ENCODE data around the gene ARID3B. TPM values are rescaled to one million over a fixed set of nuclear protein-coding genes. Genes with fewer than 3 reads are reported as not detected.

The ARID3B gene
- total and polyA plus RNA-seq, 2 of the 13 experiments (the other 11 are each of a cell fraction or from before 2014, with no cell fraction given), result 5.3 to 12.8 TPM

- H3K27ac ChIP-seq (ENCODE audit: extremely low read length, insufficient read depth, low read length), result no peak overlapping the region
- peaks cover 50% of the 10 kb centered on the region for H3K79me2 ChIP-seq (ENCODE audit: insufficient read depth, low read length)
- H3K9ac ChIP-seq (ENCODE audit: insufficient read depth, low read depth, low read length), result no peak overlapping the region
- no peak for ATAC-seq
- no peak overlapping the region for H3K4me2 ChIP-seq (ENCODE audit: low read depth, low read length)
- H3K4me1 ChIP-seq (ENCODE audit: insufficient read depth, low read length), result peaks cover 28% of the 10 kb centered on the region
- WGBS (ENCODE audit: low lambda C conversion rate), result 98% methylated on average over 21 of the region's 27 CpGs
- ChIA-PET CTCF (ENCODE audit: low intra/inter-chr PET ratio, low total read pairs) (interaction anchor here (1.5 to 2.6 kb wide), 2 partner anchors 12 to 247 kb away, joined by 15 to 19 read pairs; no protein-coding TSS in a partner anchor), POLR2A (no interaction called here)
- no peak overlapping the region for H3K4me3 ChIP-seq (replicated peaks in 1 of 3; ENCODE audit: insufficient read depth in 1 of 3, low read depth in 2 of 3, low read length in 3 of 3)
- in situ Hi-C loops (cut with HindIII; ENCODE audit: extremely low pct_ligation_motif_present, low pct_unique_long_range_greater_than_20kb) (loop anchor here (5.0 kb wide), 1 partner anchor 248 kb away; no protein-coding TSS in a partner anchor), intact Hi-C loops (cut with micrococcal nuclease; ENCODE audit: unreplicated experiment) (loop anchor here (5.0 kb wide), 2 partner anchors 178 to 248 kb away; no protein-coding TSS in a partner anchor)
- no peak for FAIRE-seq
- peaks cover 58% of the 10 kb centered on the region for H4K20me1 ChIP-seq (ENCODE audit: insufficient read depth, low read length)
- peaks cover 37 to 59% of the 10 kb centered on the region in 2 experiments for H3K36me3 ChIP-seq (replicated peaks in 1 of 2; ENCODE audit: control insufficient read depth in 1 of 2, insufficient read depth in 2 of 2, low read length in 2 of 2)
- no peaks in the 10 kb centered on the region; a peak in 1 of 5 replicates for H3K27me3 ChIP-seq (ENCODE audit: control insufficient read depth in 1 of 2, insufficient read depth in 2 of 2, low read length in 2 of 2)
- no peak overlapping the region for H2AFZ ChIP-seq (ENCODE audit: low read length)
- H3K9me3 ChIP-seq (ENCODE audit: low read length), result no peaks in the 10 kb centered on the region
- DNase-seq (ENCODE audit: low spot score), result no peak
- no TSS peak for BruUV-seq (replicated peaks)
- TF ChIP-seq AHDC1 (CRISPR knock-in tag; IDR thresholded peaks at IDR 0.05; ENCODE audit: borderline replicate concordance), result no peak
- TF ChIP-seq NONO (IDR thresholded peaks at IDR 0.05), result no peak
- no peak for TF ChIP-seq NONO (CRISPR knock-in tag; conservative IDR thresholded peaks at IDR 0.05)
- TF ChIP-seq POLR2AphosphoS2 (IDR thresholded peaks at IDR 0.05; ENCODE audit: low read depth, low read length), result peak; percentile 12; the same call in 1 of the 2 replicates
- TF ChIP-seq ZNF607 (CRISPR knock-in tag; IDR thresholded peaks at IDR 0.05; ENCODE audit: borderline replicate concordance), result no peak
- TF ChIP-seq, protein P1, sequence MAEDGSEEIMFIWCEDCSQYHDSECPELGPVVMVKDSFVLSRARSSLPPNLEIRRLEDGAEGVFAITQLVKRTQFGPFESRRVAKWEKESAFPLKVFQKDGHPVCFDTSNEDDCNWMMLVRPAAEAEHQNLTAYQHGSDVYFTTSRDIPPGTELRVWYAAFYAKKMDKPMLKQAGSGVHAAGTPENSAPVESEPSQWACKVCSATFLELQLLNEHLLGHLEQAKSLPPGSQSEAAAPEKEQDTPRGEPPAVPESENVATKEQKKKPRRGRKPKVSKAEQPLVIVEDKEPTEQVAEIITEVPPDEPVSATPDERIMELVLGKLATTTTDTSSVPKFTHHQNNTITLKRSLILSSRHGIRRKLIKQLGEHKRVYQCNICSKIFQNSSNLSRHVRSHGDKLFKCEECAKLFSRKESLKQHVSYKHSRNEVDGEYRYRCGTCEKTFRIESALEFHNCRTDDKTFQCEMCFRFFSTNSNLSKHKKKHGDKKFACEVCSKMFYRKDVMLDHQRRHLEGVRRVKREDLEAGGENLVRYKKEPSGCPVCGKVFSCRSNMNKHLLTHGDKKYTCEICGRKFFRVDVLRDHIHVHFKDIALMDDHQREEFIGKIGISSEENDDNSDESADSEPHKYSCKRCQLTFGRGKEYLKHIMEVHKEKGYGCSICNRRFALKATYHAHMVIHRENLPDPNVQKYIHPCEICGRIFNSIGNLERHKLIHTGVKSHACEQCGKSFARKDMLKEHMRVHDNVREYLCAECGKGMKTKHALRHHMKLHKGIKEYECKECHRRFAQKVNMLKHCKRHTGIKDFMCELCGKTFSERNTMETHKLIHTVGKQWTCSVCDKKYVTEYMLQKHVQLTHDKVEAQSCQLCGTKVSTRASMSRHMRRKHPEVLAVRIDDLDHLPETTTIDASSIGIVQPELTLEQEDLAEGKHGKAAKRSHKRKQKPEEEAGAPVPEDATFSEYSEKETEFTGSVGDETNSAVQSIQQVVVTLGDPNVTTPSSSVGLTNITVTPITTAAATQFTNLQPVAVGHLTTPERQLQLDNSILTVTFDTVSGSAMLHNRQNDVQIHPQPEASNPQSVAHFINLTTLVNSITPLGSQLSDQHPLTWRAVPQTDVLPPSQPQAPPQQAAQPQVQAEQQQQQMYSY (CRISPR knock-in tag; IDR thresholded peaks at IDR 0.05), result no peak
- TF ChIP-seq MED8 (CRISPR knock-in tag; IDR thresholded peaks at IDR 0.05; ENCODE audit: insufficient replicate concordance), result no peak
- TF ChIP-seq CEBPG (CRISPR knock-in tag; IDR thresholded peaks at IDR 0.05), result no peak
- no peak for TF ChIP-seq YEATS4 (CRISPR knock-in tag; IDR thresholded peaks at IDR 0.05; ENCODE audit: borderline replicate concordance)
Observed at GRCh38 chr15:74619916-74620635, 79.1 kb downstream of the ARID3B start.

All from HepG2 (cell line).